Caco-2 (cell line): Measurements from ENCODE around the gene UBAP1. TPM values are rescaled to one million over a fixed set of nuclear protein-coding genes. Genes with fewer than 3 reads are reported as not detected.

ENCODE experiments used
- BruUV-seq: library from RNA; stranded (reverse); fragments of 400-500 nt; replicated peaks from 2 replicates; lab custom pipeline; 2021; lab: Mats Ljungman, UMichigan
- CTCF ChIA-PET: fragments of 300-600 bp; sonication (Branson Sonifier 250); formaldehyde crosslinking; loops from one replicate; lab custom pipeline; 2022; ENCODE audit warnings: antibody characterized with exemption; lab: Charles Lee
- POLR2A ChIA-PET: fragments of 300-600 bp; sonication (Branson Sonifier 250); formaldehyde crosslinking; loops from one replicate; lab custom pipeline; 2022; ENCODE audit warnings: antibody characterized with exemption; lab: Charles Lee
- DNase-seq, 2 experiments: peaks; one replicate each; pipeline versions ENCODE4 v3.0.0 to v3.0.0-alpha.2; 2020 to 2022
- H3K27me3 ChIP-seq: replicated peaks from 2 replicates; pipeline ENCODE4 v1.6.0; 2011; ENCODE audit warnings: low read length; ENCODE audit not compliant: control insufficient read depth, insufficient read depth
- H3K36me3 ChIP-seq: 2 replicates; pipeline ENCODE4 v1.5.1; 2011; ENCODE audit warnings: low read length; ENCODE audit not compliant: control insufficient read depth, insufficient read depth
- H3K4me1 ChIP-seq: fragments of 250-450 bp; sonication (Bioruptor Pico); 2 replicates; pipeline ENCODE4 v1.5.1; 2020; ENCODE audit warnings: mild to moderate bottlenecking
- H3K4me3 ChIP-seq: 2 replicates; pipeline ENCODE4 v1.5.1; 2011; ENCODE audit warnings: low read depth, mild to moderate bottlenecking, control low read depth, low read length
- H3K9me3 ChIP-seq: fragments of 250-450 bp; sonication (Bioruptor Pico); 2 replicates; pipeline ENCODE4 v1.5.1; 2020; ENCODE audit warnings: mild to moderate bottlenecking, moderate library complexity
- H3K27ac Mint-ChIP-seq: one replicate; pipeline ENCODE4 v1.8.0; 2022; ENCODE audit warnings: mixed read lengths; ENCODE audit not compliant: unreplicated experiment
- H3K27me3 Mint-ChIP-seq: one replicate; pipeline ENCODE4 v1.8.0; 2022; ENCODE audit warnings: mixed read lengths; ENCODE audit not compliant: insufficient read depth, unreplicated experiment
- H3K36me3 Mint-ChIP-seq: one replicate; pipeline ENCODE4 v1.8.0; 2022; ENCODE audit warnings: mild to moderate bottlenecking, mixed read lengths; ENCODE audit not compliant: insufficient read depth, unreplicated experiment
- H3K4me1 Mint-ChIP-seq: one replicate; pipeline ENCODE4 v1.8.0; 2022; ENCODE audit warnings: low read depth, mixed read lengths; ENCODE audit not compliant: unreplicated experiment
- H3K4me3 Mint-ChIP-seq: one replicate; pipeline ENCODE4 v1.8.0; 2022; ENCODE audit warnings: mild to moderate bottlenecking, moderate library complexity, mixed read lengths; ENCODE audit not compliant: unreplicated experiment
- H3K9me3 Mint-ChIP-seq: one replicate; pipeline ENCODE4 v1.8.0; 2022; ENCODE audit warnings: mixed read lengths; ENCODE audit not compliant: unreplicated experiment
- CTCF ChIP-seq, 2 experiments: fragments of 200-600 bp in 1 of 2; IDR thresholded peaks; 1 replicate in 1 of 2; 2 replicates in 1 of 2; pipeline versions ENCODE4 v1.5.1 to v1.8.0; 2011 to 2022; ENCODE audit warnings: antibody characterized with exemption in 1 of 2, control low read depth in 1 of 2, inconsistent platforms in 1 of 2, low read depth in 1 of 2, low read length in 1 of 2, mild to moderate bottlenecking in 1 of 2, moderate library complexity in 1 of 2; ENCODE audit not compliant: insufficient read depth in 1 of 2, severe bottlenecking in 1 of 2, unreplicated experiment in 1 of 2
- intact Hi-C: fragments of 100-400 bp; cut with micrococcal nuclease; formaldehyde crosslinking; loops from one replicate; pipeline ENCODE4 v1.10.0; 2022; ENCODE audit not compliant: unreplicated experiment
- total RNA-seq: library from RNA; stranded (reverse); gene quantifications from 2 replicates; pipeline ENCODE4 v1.2.3, GENCODE V29; 2022

The UBAP1 gene
- total RNA-seq, 1 experiment from 2014 or later: 33.2 TPM

- Histone ChIP-seq H3K4me1 (no peaks in the 10 kb centered on the region), H3K27me3 (no peaks in the 10 kb centered on the region), H3K36me3 (peaks cover 8% of the 10 kb centered on the region), H3K9me3 (no peaks in the 10 kb centered on the region), H3K4me3 (no peak overlapping the region)
- no peak for DNase-seq
- H3K4me3 Mint-ChIP-seq: no peak overlapping the region
- H3K4me1 Mint-ChIP-seq: no peaks in the 10 kb centered on the region
- POLR2A ChIA-PET: interaction anchor here (0.5 kb wide), 1 partner anchor 73 kb away, joined by 3 read pairs; no protein-coding TSS in a partner anchor
- peaks cover 69% of the 10 kb centered on the region for H3K36me3 Mint-ChIP-seq
- H3K27me3 Mint-ChIP-seq: no peaks in the 10 kb centered on the region
- no peak overlapping the region for H3K27ac Mint-ChIP-seq
- TF ChIP-seq CTCF (IDR thresholded peaks at IDR 0.05; ENCODE audit: insufficient read depth in 1 of 2, low read depth in 1 of 2, low read length in 1 of 2, severe bottlenecking in 1 of 2, unreplicated experiment in 1 of 2): no peak
- no peaks in the 10 kb centered on the region for H3K9me3 Mint-ChIP-seq
- intact Hi-C loops: loop anchor here (2.0 to 10.0 kb wide), 2 partner anchors 327 to 351 kb away; no protein-coding TSS in a partner anchor
- BruUV-seq: TSS peak; percentile 43
- CTCF ChIA-PET: interaction anchor here (0.5 to 1.8 kb wide), 5 partner anchors 73 to 328 kb away, joined by 3 to 18 read pairs (median 3); partner anchors contain the start of gene UBAP1
Measured at GRCh38 chr9:34252016-34252415, 73.2 kb downstream of the UBAP1 start.

- Mint-ChIP-seq H3K36me3 (peaks cover 65% of the 10 kb centered on the region), H3K27me3 (no peaks in the 10 kb centered on the region), H3K9me3 (no peaks in the 10 kb centered on the region), H3K4me1 (no peaks in the 10 kb centered on the region), H3K27ac (no peak overlapping the region), H3K4me3 (no peak overlapping the region)
- Histone ChIP-seq H3K27me3 (no peaks in the 10 kb centered on the region), H3K4me1 (no peaks in the 10 kb centered on the region), H3K9me3 (no peaks in the 10 kb centered on the region), H3K36me3 (peaks cover 8% of the 10 kb centered on the region), H3K4me3 (no peak overlapping the region)
- peak; percentile 92 to 93 for TF ChIP-seq CTCF (IDR thresholded peaks at IDR 0.05; ENCODE audit: insufficient read depth in 1 of 2, low read depth in 1 of 2, low read length in 1 of 2, severe bottlenecking in 1 of 2, unreplicated experiment in 1 of 2)
- DNase-seq: peak; percentile 70 to 80
- intact Hi-C loops: loop anchor here (1.0 to 10.0 kb wide), 4 partner anchors 127 to 350 kb away; partner anchors contain the start of gene DCAF12
- no TSS peak for BruUV-seq
- ChIA-PET CTCF (interaction anchor here (0.5 to 1.8 kb wide), 6 partner anchors 74 to 329 kb away, joined by 3 to 18 read pairs (median 3); partner anchors contain the start of gene UBAP1), POLR2A (interaction anchor here (0.5 to 0.6 kb wide), 3 partner anchors 74 to 227 kb away, joined by 3 to 6 read pairs (median 6); no protein-coding TSS in a partner anchor)
Measured at GRCh38 chr9:34252670-34253459, 74.0 kb downstream of the UBAP1 start.

GRCh38 chr9:34253460-34253837, 74.6 kb downstream of the UBAP1 start:
- no peaks in the 10 kb centered on the region for H3K9me3 ChIP-seq
- H3K36me3 ChIP-seq: peaks cover 8% of the 10 kb centered on the region
- no peak for TF ChIP-seq CTCF (IDR thresholded peaks at IDR 0.05; ENCODE audit: insufficient read depth in 1 of 2, low read depth in 1 of 2, low read length in 1 of 2, severe bottlenecking in 1 of 2, unreplicated experiment in 1 of 2)
- peaks cover 64% of the 10 kb centered on the region for H3K36me3 Mint-ChIP-seq
- POLR2A ChIA-PET: no interaction called here
- no TSS peak for BruUV-seq
- DNase-seq: no peak
- H3K4me3 ChIP-seq: no peak overlapping the region
- H3K27me3 Mint-ChIP-seq: no peaks in the 10 kb centered on the region
- H3K4me1 ChIP-seq: no peaks in the 10 kb centered on the region
- CTCF ChIA-PET: interaction anchor here (0.6 to 2.0 kb wide), 4 partner anchors 75 to 180 kb away, joined by 3 to 18 read pairs (median 6); partner anchors contain the start of gene UBAP1
- no peaks in the 10 kb centered on the region for H3K9me3 Mint-ChIP-seq
- H3K4me1 Mint-ChIP-seq: no peaks in the 10 kb centered on the region
- intact Hi-C loops: loop anchor here (1.0 to 10.0 kb wide), 4 partner anchors 127 to 349 kb away; partner anchors contain the start of gene DCAF12
- H3K27me3 ChIP-seq: no peaks in the 10 kb centered on the region
- H3K27ac Mint-ChIP-seq: no peak overlapping the region
- H3K4me3 Mint-ChIP-seq: no peak overlapping the region
